Measurements from ENCODE around the gene HOXB13.

- TF ChIP-seq CTCF (IDR thresholded peaks at IDR 0.05) (no peak), POLR2A (IDR thresholded peaks at IDR 0.05) (no peak)
Measured at GRCh38 chr17:48753794-48754499, 25.4 kb upstream of the HOXB13 start.
